ENCODE results near the gene GFI1B.
"Not testable (repeated sequence)": the region's sequence is repeated elsewhere in the genome, so short reads cannot be mapped to it uniquely, and the experiment has no call there.

GFI1B gene

DNA sequence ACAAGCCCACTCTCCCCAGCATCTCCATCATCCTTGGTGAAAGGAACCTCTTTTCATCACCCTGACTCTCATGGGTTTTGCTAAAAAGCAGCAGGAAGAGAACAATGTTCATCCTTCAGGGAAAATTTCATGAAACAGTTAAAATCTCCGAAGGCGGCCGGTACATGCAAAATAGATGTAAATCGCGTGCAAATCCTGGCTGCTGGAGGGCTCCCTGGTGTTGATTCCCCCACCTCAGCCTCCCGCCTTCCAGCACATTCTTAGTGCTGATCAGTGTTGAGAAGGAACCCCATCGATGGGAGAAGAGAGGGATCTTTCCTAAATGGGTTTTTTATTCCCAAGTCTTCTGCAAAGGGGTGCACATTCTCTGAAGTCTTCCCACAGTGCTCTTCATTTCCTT is 8.7 kb upstream of the GFI1B start:
- no peak for DNase-seq

GRCh38 chr9:132970324-132971062 is 8.0 kb upstream of the GFI1B start:
- no peak for DNase-seq

DNA sequence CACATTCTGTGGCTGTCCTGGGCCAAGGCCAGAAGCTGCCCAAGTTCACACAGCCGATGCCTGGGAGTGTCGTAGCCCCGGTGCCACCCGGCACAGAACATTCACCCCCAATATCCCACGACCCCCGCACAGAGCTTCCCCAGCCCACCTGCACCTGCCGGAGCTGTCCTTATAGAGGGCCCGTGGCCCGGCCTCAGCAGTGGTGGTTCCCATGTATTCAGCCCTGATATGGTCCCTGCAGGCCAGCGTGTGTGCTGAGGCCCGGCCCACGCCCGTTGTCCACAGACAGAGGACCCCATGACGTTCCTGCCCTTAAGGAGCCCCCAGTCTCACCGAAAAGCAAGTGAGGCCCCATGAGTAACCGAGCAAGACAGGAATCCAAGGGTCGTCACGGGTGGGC is 5.3 kb upstream of the GFI1B start:
- DNase-seq: no peak

GRCh38 chr9:132973713-132974112 is 4.8 kb upstream of the GFI1B start:
- DNase-seq: no peak

GRCh38 chr9:132975961-132976360 is 2.5 kb upstream of the GFI1B start:
- no peak for DNase-seq

- no peak for DNase-seq
Measured at GRCh38 chr9:132976571-132976970, 1.9 kb upstream of the GFI1B start.

- DNase-seq: no peak
Measured at GRCh38 chr9:132978112-132978450, 413 bp upstream of the GFI1B start.

- no peak for DNase-seq
Measured at GRCh38 chr9:132980157-132980556, 1.7 kb downstream of the GFI1B start.

GRCh38 chr9:132982458-132982857 is 4.0 kb downstream of the GFI1B start:
- no peak for DNase-seq

DNA sequence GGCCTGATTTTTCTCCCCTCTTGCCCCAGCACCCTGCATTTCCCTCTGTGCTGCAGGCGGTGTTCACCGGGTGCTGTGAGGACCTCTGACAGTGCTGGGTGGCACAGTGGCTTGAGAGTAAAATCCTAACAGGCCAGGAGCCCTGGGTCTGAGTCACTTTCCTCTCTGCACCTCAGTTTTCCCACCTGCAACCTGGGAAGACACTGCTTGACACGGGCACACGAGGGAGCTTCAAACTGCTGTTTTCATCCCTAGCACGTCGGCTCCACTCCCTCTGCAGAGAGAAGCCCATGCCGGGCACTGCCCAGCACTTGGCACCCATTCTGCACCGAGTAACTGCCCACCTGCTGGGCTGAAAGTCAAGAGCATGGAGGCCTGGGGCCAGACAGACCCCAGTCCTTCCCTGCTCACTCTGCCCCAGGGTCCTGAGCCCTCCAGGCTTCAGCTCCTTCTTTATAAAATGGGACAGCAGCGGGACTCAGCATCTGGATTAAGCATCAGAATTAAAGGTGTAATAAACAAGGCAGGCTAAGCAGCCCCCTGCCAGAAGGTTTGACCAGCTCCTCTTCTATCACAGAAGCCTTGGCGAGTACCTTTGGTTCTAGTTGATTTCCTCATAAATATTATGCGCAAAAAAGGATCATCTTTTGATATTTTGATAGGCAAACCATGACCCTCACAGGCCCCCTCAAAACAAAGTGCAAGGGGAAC is 5.2 kb downstream of the GFI1B start:
- DNase-seq: no peak

DNA sequence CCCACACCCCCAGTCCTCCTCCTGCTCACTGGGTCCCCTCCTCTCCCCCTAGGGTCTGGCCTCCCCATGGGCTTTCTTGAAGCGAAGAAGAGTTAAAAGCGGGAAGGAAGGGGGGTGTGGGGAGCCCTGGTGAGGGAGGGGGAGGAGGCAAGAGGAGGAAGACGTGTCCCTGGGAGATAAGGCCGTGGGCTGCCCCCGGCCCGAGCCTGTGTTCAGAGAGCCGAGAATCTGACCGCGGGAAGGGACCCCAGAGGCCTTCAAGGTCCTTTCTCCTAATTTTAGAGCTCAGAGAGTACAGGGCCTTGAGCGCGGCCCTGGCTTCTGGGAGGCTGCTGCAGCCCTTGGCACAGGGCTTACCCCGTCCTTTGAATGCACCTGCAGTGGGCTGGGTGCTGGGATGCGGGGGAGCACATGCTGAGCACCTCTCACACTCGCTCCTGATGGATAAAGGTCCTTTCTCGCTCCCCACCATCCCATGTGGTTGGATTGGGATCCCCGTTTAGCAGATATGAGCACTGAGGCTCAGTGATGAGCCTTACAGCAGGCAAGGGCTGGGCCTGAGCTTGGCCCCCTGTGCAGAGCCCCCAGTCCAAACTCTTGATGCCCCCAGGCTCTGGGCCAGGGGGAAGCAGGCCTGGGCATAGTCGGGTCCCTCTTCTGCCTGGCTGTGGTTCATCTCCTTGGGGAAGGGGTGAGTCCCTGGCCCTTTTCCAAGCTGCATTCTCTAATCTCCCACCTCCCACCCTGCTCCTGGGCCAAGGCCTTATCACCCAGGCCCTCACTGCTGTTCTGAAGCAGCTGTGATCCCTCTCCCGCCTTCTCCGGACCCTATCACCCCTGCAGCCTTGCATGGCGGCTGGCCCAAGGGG is 5.9 kb downstream of the GFI1B start:
- DNase-seq: no peak

DNA sequence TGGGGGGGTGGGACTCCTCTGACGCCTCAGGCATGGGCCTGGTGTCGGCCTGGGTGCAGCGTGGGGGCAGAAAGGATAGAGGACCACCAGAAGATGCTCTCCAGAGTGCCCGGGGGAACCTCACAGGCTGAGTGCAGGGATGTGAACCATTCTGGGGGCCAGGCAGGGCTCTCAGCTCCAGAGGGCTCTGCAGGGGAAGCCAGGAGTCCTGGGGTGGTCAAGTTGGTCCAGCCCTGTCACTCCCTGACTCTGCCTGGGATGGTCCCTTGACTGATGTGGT is 6.5 kb downstream of the GFI1B start:
- DNase-seq: no peak

DNA sequence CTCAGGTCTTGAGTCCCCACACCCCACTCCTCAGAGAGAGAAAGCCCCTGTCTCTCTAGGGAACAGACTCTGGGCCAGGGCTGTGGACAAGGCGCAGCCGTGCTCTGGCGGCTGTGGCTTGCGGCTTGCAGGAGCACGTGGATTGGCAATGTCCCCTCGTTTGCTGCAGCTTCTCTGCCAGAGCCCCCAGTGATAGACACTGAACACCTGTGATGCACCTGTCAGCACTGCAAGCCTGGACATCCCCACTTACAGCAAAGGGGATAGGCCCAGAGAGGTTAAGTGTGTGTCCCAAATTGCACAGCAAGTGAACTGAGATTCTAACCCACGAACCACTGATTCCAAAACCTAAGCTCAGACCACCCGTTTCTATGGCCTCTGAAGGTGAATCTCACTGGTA is 7.0 kb downstream of the GFI1B start:
- no peak for DNase-seq

DNA sequence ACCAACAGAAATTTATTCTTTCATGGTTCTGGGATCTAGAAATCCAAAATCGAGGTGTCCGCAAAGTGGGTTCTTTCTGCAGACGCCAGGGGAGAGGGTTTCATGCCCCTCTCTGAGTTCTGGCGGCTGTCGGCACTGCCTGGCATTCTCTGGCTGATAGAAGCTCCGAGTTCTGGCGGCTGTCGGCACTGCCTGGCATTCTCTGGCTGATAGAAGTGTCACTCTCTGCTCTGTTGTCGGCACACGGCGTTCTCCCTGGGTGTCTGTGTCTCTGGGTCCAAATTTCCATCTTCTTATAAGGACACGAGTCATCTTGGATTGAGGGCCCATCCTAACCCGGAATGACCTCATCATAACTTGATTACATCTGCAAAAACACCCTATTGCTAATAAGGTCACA is 7.6 kb downstream of the GFI1B start:
- DNase-seq: no peak

GRCh38 chr9:132986640-132987620 is 8.4 kb downstream of the GFI1B start:
- DNase-seq: no peak

GRCh38 chr9:132988244-132989013 is 9.9 kb downstream of the GFI1B start:
- DNase-seq: no peak

DNA sequence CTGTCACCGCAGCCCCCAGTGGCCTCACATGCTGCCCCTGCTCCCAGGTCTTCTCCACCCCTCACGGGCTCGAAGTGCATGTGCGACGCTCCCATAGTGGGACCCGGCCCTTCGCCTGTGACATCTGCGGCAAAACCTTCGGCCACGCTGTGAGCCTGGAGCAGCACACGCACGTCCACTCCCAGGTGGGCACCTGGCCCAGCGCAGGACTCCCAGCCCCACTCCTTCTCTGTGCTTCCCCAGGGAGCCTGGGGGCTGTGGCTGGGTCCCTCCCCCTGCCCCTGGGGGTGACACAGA is 10.5 kb downstream of the GFI1B start:
- no peak for DNase-seq

DNA sequence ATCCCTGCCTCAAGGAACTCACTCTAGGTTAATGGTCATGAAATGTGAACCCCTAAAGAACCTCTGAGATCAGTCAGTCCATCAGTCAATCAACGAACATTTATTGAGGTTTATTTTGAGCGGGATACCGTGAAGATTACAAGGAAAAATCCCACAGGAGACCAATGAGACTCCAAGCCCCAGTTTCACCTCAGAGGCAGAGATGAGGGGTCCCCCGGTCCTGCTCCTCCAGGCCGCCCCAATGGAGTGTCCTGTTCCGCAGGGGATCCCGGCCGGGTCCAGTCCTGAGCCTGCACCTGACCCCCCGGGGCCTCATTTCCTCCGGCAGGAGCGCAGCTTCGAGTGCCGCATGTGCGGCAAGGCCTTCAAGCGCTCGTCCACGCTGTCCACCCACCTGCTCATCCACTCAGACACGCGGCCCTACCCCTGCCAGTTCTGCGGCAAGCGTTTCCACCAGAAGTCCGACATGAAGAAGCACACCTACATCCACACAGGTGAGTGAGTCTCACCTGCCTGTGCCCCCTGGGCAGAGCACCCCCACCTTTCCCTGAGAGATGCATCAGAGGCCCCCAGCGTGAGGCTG is 11.0 kb downstream of the GFI1B start:
- no peak for DNase-seq

DNA sequence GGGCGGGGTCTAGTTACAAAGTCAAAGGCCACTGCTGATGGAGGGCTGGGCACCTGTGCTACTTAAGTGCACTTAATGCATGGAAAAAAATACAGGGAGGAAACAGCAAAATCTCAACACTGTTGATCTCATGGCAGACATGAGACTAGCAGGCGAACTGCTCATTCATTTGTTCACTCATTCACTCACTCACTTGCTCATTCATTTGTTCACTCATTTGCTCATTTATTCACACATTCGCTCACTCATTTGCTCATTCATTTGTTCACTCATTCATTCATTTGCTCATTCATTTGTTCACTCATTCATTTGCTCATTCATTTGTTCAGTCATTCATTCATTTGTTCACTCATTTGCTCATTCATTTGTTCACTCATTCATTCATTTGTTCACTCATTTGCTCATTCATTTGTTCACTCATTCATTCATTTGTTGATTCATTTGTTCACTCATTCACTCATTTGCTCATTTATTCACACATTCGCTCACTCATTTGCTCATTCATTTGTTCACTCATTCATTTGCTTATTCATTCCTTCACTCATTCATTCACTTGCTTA is 11.6 kb downstream of the GFI1B start:
- DNase-seq: not testable (repeated sequence)

DNA sequence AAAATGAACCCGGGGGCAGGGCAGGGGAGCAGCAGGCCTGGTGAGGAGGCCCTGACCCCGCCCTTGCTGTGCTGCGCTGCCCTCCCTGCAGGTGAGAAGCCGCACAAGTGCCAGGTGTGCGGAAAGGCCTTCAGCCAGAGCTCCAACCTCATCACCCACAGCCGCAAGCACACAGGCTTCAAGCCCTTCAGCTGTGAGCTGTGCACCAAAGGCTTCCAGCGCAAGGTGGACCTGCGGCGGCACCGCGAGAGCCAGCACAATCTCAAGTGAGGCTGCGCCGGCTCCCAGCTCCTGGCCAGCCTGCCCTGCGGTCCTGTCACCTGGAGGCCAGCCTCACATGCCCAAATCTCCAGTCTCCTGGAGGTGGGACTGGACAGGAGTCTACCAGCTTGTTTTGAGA is 12.3 kb downstream of the GFI1B start:
- DNase-seq: no peak
